ENCODE data around the gene ASTN2.

ASTN2 gene

GRCh38 chr9:116741742-116742141, 673.1 kb downstream of the ASTN2 start:
- no peak for DNase-seq (ENCODE audit: low spot score)

DNA sequence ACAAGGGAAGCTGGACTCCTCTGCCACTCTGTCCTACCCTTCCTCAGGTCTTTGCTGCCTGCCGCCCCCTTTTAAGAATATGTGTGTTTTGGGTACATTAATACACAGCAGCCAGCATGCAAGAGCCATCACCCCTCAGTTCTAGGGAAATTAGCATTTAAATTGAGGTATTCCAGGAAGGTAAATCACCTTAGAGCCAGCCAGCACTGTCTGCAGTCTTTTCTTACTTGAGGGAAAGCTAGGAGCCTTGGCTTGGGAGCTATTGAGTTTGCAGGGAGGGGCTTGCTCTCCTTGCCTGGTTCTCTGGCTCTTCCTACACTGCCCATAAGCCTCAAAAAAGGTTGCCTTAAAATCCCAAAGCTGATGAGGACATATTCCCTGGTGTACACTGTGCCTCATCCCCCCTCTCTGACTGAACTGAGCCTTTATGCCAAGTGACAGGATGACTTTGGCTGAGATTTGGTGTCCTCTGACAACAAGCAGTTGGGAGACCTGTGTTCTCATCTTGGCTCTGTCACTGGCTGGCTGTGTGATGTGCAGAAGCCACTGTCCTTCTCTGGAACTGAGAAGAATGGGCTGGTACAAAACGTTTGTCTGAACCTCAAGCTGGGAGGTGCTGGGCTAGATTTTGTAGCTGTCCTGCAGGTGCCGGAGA, 673.6 kb downstream of the ASTN2 start:
- no peak for DNase-seq (ENCODE audit: low spot score)

- DNase-seq (ENCODE audit: low spot score) = peak; percentile 81
Measured at GRCh38 chr9:116737152-116737546, 677.7 kb downstream of the ASTN2 start.

DNA sequence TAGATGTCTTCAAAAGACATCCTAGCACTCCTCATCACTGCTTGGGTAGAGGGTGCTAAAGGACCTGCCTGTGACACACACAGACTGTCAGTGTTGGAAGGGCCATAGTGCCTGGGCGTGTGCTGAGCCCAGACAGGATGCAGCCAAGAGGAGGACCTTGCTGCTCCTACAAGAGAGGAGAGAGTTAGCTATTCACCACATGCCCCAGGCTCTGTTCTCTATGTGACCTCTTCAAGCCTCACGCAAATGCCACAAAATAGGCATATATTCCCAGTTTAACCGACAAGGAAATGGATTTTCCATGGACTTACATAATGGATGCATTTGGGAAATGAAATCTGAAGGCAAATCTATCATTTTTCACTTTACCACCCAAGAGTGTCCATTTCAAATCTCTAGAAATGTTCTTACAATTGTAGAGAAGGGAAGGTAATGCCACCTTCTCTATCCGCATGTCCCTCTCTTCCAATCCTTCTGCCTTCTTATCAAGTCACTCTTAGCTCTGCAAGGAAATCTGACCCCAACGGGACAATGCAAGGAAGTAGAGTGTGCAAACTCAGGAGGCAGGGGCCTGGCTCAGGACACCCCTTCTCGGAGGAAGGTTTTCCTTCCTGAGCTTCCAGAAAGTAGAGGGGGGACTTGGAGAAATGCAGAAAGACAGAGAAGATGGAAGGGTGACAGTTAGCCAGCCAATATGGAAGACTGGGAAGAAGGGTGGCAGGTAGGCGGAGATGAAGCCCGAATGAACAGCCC, 678.3 kb downstream of the ASTN2 start:
- DNase-seq (ENCODE audit: low spot score) = no peak

DNA sequence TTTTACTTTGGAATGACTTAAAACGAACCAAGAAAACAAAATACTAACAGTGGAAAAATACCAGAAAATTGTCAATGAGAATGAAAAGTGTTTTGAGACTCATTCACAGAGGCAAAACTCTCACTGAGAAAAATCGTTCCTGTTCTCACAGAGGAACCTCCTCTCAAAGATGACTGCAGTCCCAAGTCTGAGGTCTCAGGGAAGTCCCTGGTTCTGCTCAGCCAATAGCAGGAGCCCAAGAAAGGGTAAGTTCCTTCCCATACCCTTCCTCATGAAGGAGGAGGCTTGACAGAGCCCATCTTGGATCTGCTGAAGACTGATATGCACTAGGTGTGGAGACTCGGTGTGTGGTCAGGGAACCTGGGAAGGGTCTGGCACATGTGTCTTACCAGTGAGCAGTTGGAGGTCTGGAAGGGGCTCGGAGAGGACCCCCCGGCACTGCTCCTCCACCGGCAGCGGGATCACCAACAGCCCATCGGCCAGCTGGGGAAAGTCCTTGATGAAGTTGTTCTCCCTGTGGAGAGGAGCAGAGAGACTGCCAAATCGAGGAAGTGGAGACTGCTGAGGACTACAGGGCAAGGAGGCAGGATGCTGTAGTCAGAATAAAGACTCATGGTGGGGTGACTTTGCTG, 681.7 kb downstream of the ASTN2 start:
- DNase-seq (ENCODE audit: low spot score) = no peak

- no peak for DNase-seq (ENCODE audit: low spot score)
Measured at GRCh38 chr9:116726602-116727001, 688.3 kb downstream of the ASTN2 start.

GRCh38 chr9:116724123-116724522, 690.7 kb downstream of the ASTN2 start:
- no peak for DNase-seq (ENCODE audit: low spot score)

- DNase-seq (ENCODE audit: low spot score) = no peak
Measured at GRCh38 chr9:116721944-116722343, 692.9 kb downstream of the ASTN2 start.

GRCh38 chr9:116721411-116721810, 693.4 kb downstream of the ASTN2 start:
- no peak for DNase-seq (ENCODE audit: low spot score)

DNA sequence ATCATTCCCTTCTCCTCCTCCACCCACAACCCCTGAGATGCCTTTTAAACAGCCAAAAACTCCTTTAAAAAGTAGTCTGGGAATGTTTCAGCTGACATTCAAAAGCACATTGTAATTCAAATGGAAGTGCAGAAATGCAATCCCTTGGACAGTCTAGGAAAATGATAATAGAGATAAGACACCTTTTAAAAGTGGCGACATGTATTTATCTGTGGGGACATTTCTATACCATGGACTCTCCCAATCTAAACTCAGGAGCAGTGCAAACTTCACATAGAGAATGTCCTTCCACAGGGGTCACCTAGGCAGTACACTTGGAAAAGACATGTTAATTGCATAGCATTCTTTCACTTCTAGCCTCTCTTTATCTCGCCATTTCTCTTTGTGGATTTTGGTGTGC, 694.7 kb downstream of the ASTN2 start:
- DNase-seq (ENCODE audit: low spot score) = no peak

DNA sequence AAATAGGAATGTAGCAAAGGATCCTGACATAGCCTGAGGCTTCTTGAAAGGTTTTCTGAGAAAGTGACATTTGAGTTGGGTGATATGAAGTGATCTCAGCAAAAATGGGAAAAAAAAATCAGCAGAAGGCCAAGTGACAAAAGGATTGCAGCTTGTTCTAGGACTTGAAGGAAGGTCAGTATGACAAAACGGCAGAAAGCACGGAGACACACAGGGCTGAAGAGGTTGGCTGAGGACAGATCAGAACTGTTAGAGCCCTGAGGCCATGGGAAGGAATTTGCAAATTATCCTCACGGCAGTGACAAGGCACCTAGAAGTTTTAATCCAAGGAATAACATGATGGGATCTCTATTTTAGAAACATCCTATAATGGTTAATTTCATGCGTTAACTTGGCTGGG, 696.7 kb downstream of the ASTN2 start:
- DNase-seq (ENCODE audit: low spot score) = no peak

- DNase-seq (ENCODE audit: low spot score) = no peak
Measured at GRCh38 chr9:116717150-116717549, 697.7 kb downstream of the ASTN2 start.

- no peak for DNase-seq (ENCODE audit: low spot score)
Measured at GRCh38 chr9:116716438-116716837, 698.4 kb downstream of the ASTN2 start.

GRCh38 chr9:116715751-116716150, 699.1 kb downstream of the ASTN2 start:
- no peak for DNase-seq (ENCODE audit: low spot score)

DNA sequence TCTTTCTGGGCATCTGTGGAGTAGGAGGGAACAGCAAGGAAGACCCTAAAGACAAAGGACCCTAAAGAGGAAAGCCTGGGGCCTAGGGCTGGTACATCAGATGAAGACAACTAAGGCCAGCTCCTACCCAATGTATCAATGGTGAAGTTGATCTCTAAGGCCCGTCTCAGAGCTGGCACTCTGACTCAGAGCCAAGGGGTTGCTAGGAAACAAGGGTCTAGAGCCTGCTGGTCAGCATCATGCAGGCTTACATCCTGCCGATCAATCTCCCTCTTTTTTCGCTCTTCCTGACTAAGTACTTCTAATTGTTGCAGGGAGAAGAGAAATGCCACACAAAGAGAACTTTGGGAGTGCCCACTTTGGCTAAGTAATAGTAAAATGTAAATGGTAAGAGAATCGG, 701.6 kb downstream of the ASTN2 start:
- DNase-seq (ENCODE audit: low spot score) = no peak

- no peak for DNase-seq (ENCODE audit: low spot score)
Measured at GRCh38 chr9:116712781-116713180, 702.1 kb downstream of the ASTN2 start.

DNA sequence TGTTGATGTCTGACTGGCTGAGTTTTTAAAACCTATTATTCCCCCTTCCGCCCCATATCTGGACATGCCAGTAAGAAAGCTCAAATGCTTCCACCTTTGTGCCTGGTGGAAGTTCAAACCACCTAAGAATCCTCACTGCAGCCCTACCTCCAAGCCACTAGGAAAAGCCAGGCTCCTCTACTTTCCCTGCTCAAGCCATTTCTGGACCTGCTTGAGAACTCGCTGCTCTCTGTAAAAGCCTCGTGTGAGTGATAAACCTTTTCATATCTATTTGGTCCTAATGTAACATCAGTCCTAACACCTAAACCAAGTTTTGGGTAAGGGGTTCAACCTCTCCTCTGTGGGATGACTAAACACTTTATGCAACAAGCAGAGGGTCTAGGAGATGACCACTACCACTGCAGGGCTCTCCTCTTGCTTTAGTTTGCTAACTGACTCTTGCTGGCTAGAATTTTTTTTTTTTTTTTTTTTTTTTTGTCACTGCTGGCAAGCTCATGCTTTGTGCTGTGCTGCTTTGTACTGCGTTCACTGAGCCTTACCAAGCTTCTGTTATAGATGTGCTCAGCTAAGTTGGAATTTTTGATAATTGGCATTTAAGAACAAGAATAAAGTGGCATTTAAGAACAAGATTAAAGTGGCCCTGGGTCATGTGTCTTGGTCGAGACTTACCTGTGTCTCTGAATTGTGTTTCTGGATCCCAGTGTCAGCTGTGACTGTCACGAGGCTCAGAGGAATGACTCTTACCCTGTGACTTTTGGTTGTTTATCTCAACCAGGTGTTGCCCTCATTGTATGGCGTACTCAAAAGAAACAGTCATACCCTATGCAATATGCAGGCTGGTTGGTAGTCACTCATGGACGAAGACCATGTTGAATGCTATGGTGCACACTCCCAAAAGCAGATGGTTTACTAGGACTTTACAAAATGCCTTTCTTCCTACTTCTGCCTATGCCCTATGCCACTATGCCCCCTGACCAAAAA, 708.3 kb downstream of the ASTN2 start:
- no peak for DNase-seq (ENCODE audit: low spot score)

GRCh38 chr9:116705531-116705930, 709.3 kb downstream of the ASTN2 start:
- DNase-seq (ENCODE audit: low spot score) = no peak

GRCh38 chr9:116704470-116704869, 710.4 kb downstream of the ASTN2 start:
- no peak for DNase-seq (ENCODE audit: low spot score)

GRCh38 chr9:116703634-116704033, 711.2 kb downstream of the ASTN2 start:
- DNase-seq (ENCODE audit: low spot score) = no peak

DNA sequence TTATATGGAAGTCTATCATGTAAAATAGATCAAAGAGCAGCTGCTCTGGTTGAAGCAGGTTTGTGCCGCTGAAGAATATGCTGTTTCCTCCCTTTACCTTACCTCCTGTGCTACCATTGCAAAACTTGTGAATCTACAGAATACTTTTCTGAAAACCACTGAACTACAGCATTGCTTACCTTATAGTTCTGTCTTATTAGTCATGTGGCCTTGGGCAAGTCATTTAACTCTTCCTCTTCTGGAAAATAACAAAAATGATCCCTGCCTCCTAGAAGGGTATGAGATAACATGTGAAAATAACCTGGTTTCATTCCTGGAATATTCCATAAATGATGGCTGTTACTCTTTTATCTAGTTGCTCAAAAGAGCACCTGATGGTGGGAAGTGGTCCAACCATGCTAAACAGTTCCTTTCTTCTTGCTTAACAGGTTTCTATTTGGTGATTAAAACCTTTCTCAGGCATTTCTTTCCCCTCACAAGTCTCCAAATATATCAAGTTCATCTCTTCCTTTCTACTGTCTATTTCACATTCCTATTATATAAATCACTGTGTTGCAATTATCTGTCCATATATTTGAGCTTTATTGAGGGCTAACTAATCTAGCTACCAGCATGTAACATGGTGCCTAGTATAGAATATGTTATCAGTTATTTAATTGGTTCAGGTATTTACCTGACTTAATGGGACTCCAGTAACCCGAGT, 712.8 kb downstream of the ASTN2 start:
- no peak for DNase-seq (ENCODE audit: low spot score)

All from RKO (cell line).